ENCODE data around the gene RTN4.

Gene RTN4

GRCh38 chr2:55022476-55022875, 27.8 kb downstream of the RTN4 start:
- Histone ChIP-seq H4K20me1 (ENCODE audit: insufficient read depth, low read length) (peaks cover 61% of the 10 kb centered on the region), H3K27me3 (ENCODE audit: low read depth, low read length) (no peaks in the 10 kb centered on the region), H3K9ac (ENCODE audit: low read length) (no peak overlapping the region), H3K79me2 (ENCODE audit: low read length) (peaks cover 75% of the 10 kb centered on the region), H3K27ac (ENCODE audit: low read length) (no peak overlapping the region), H3K4me2 (ENCODE audit: low read length) (no peak overlapping the region), H3K4me1 (ENCODE audit: low read length) (peaks cover 43% of the 10 kb centered on the region), H2AFZ (ENCODE audit: low read depth, low read length) (no peak overlapping the region), H3K9me3 (ENCODE audit: insufficient read depth, low read length) (no peaks in the 10 kb centered on the region), H3K4me3 (ENCODE audit: low read length) (no peak overlapping the region), H3K36me3 (replicated peaks; ENCODE audit: low read depth, low read length) (peaks cover 5% of the 10 kb centered on the region)
- TF ChIP-seq CTCF (IDR thresholded peaks at IDR 0.05; ENCODE audit: low read depth, low read length) = no peak
- TF ChIP-seq EZH2phosphoT487 (IDR thresholded peaks at IDR 0.05; ENCODE audit: low read depth) = no peak

- H3K27me3 ChIP-seq (ENCODE audit: low read depth, low read length) = no peaks in the 10 kb centered on the region
- peaks cover 17% of the 10 kb centered on the region for H3K4me1 ChIP-seq (ENCODE audit: low read length)
- H3K9me3 ChIP-seq (ENCODE audit: insufficient read depth, low read length) = no peaks in the 10 kb centered on the region
- H3K4me3 ChIP-seq (ENCODE audit: low read length) = no peak overlapping the region
- H3K9ac ChIP-seq (ENCODE audit: low read length) = no peak overlapping the region
- peaks cover 60% of the 10 kb centered on the region for H3K79me2 ChIP-seq (ENCODE audit: low read length)
- no peak for TF ChIP-seq EZH2phosphoT487 (IDR thresholded peaks at IDR 0.05; ENCODE audit: low read depth)
- no peak for TF ChIP-seq CTCF (IDR thresholded peaks at IDR 0.05; ENCODE audit: low read depth, low read length)
- H4K20me1 ChIP-seq (ENCODE audit: insufficient read depth, low read length) = peaks cover 34% of the 10 kb centered on the region
- no peak overlapping the region for H2AFZ ChIP-seq (ENCODE audit: low read depth, low read length)
- H3K27ac ChIP-seq (ENCODE audit: low read length) = no peak overlapping the region
- peaks cover 5% of the 10 kb centered on the region for H3K36me3 ChIP-seq (replicated peaks; ENCODE audit: low read depth, low read length)
- peak overlapping the region; percentile 21; the same call in 1 of the 2 replicates for H3K4me2 ChIP-seq (ENCODE audit: low read length)
Measured at GRCh38 chr2:55019526-55020258, 30.6 kb downstream of the RTN4 start.

GRCh38 chr2:55018619-55019018, 31.6 kb downstream of the RTN4 start:
- no peak overlapping the region for H2AFZ ChIP-seq (ENCODE audit: low read depth, low read length)
- H3K4me3 ChIP-seq (ENCODE audit: low read length) = no peak overlapping the region
- peaks cover 9% of the 10 kb centered on the region for H3K4me1 ChIP-seq (ENCODE audit: low read length)
- peaks cover 5% of the 10 kb centered on the region for H3K36me3 ChIP-seq (replicated peaks; ENCODE audit: low read depth, low read length)
- TF ChIP-seq EZH2phosphoT487 (IDR thresholded peaks at IDR 0.05; ENCODE audit: low read depth) = no peak
- TF ChIP-seq CTCF (IDR thresholded peaks at IDR 0.05; ENCODE audit: low read depth, low read length) = no peak
- no peak overlapping the region for H3K9ac ChIP-seq (ENCODE audit: low read length)
- H3K27me3 ChIP-seq (ENCODE audit: low read depth, low read length) = no peaks in the 10 kb centered on the region
- peaks cover 27% of the 10 kb centered on the region for H4K20me1 ChIP-seq (ENCODE audit: insufficient read depth, low read length)
- peaks cover 54% of the 10 kb centered on the region for H3K79me2 ChIP-seq (ENCODE audit: low read length)
- H3K9me3 ChIP-seq (ENCODE audit: insufficient read depth, low read length) = no peaks in the 10 kb centered on the region
- no peak overlapping the region for H3K27ac ChIP-seq (ENCODE audit: low read length)
- H3K4me2 ChIP-seq (ENCODE audit: low read length) = no peak overlapping the region

GRCh38 chr2:55017880-55018279, 32.4 kb downstream of the RTN4 start:
- H3K4me3 ChIP-seq (ENCODE audit: low read length) = no peak overlapping the region
- no peak for TF ChIP-seq CTCF (IDR thresholded peaks at IDR 0.05; ENCODE audit: low read depth, low read length)
- H3K36me3 ChIP-seq (replicated peaks; ENCODE audit: low read depth, low read length) = peaks cover 5% of the 10 kb centered on the region
- H3K27ac ChIP-seq (ENCODE audit: low read length) = no peak overlapping the region
- H3K4me2 ChIP-seq (ENCODE audit: low read length) = no peak overlapping the region
- H3K4me1 ChIP-seq (ENCODE audit: low read length) = peaks cover 9% of the 10 kb centered on the region
- no peaks in the 10 kb centered on the region for H3K27me3 ChIP-seq (ENCODE audit: low read depth, low read length)
- peaks cover 21% of the 10 kb centered on the region for H4K20me1 ChIP-seq (ENCODE audit: insufficient read depth, low read length)
- no peak overlapping the region for H2AFZ ChIP-seq (ENCODE audit: low read depth, low read length)
- peaks cover 48% of the 10 kb centered on the region for H3K79me2 ChIP-seq (ENCODE audit: low read length)
- no peak overlapping the region for H3K9ac ChIP-seq (ENCODE audit: low read length)
- no peaks in the 10 kb centered on the region for H3K9me3 ChIP-seq (ENCODE audit: insufficient read depth, low read length)

All from OCI-LY3 (cell line).